ENCODE measurements around the gene NTN5.
A peak's percentile ranks its signal among the peaks of the same experiment; 100 is the strongest.

The NTN5 gene

GRCh38 chr19:48644355-48644754, 28.5 kb downstream of the NTN5 start:
- no peak overlapping the region for H3K4me3 ChIP-seq (ENCODE audit: low read depth, low read length)
- no peak for DNase-seq (ENCODE audit: low read depth)
- no peak for TF ChIP-seq CTCF (IDR thresholded peaks at IDR 0.05; ENCODE audit: insufficient read depth, low read depth, low read length, missing control alignments)

- no peak for TF ChIP-seq CTCF (IDR thresholded peaks at IDR 0.05; ENCODE audit: insufficient read depth, low read depth, low read length, missing control alignments)
- no peak for DNase-seq (ENCODE audit: low read depth)
- no peak overlapping the region for H3K4me3 ChIP-seq (ENCODE audit: low read depth, low read length)
Measured at GRCh38 chr19:48642862-48643261, 30.0 kb downstream of the NTN5 start.

- no peak overlapping the region for H3K4me3 ChIP-seq (ENCODE audit: low read depth, low read length)
- no peak for TF ChIP-seq CTCF (IDR thresholded peaks at IDR 0.05; ENCODE audit: insufficient read depth, low read depth, low read length, missing control alignments)
- no peak for DNase-seq (ENCODE audit: low read depth)
Measured at GRCh38 chr19:48641850-48642249, 31.0 kb downstream of the NTN5 start.

GRCh38 chr19:48639483-48640375, 33.1 kb downstream of the NTN5 start:
- no peak overlapping the region for H3K4me3 ChIP-seq (ENCODE audit: low read depth, low read length)
- DNase-seq (ENCODE audit: low read depth), result no peak
- TF ChIP-seq CTCF (IDR thresholded peaks at IDR 0.05; ENCODE audit: insufficient read depth, low read depth, low read length, missing control alignments), result no peak

- DNase-seq (ENCODE audit: low read depth), result peak; percentile 39
- peak overlapping the region; percentile 73 for H3K4me3 ChIP-seq (ENCODE audit: low read depth, low read length)
- no peak for TF ChIP-seq CTCF (IDR thresholded peaks at IDR 0.05; ENCODE audit: insufficient read depth, low read depth, low read length, missing control alignments)
Measured at GRCh38 chr19:48638831-48639381, 33.9 kb downstream of the NTN5 start.

GRCh38 chr19:48637948-48638830, 34.6 kb downstream of the NTN5 start:
- peak overlapping the region; percentile 73 for H3K4me3 ChIP-seq (ENCODE audit: low read depth, low read length)
- peak; percentile 12 for TF ChIP-seq CTCF (IDR thresholded peaks at IDR 0.05; ENCODE audit: insufficient read depth, low read depth, low read length, missing control alignments)
- DNase-seq (ENCODE audit: low read depth), result peak; percentile 97
